HG02623 (cell line): ENCODE data around the gene ALDH1A1.
"Not testable (repeated sequence)": the region's sequence is repeated elsewhere in the genome, so short reads cannot be mapped to it uniquely, and the experiment has no call there.

Experiments
- ATAC-seq: cut with Tn5 transposase; IDR thresholded peaks from one replicate; pipeline ENCODE4 v1.9.1; 2021; ENCODE audit warnings: moderate library complexity; ENCODE audit not compliant: unreplicated experiment

ALDH1A1 gene

DNA sequence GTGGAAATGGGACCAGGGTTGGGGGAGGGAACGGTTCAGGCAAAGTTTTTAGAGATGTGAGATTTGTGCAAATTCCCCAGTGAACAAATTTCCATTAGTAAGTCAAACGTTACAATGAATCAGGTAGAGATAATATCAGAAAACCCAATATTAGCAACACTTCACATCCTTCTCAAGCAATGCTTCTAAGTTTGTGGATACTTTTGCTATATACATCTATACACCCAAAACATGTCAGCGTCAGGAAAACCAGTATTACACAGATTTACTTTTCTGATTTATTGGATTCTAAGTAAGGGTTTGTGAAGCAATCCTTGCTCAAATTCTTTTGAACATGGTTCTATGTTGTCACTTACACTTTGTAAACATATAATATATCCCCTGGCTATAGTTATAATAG, 6.5 kb downstream of the ALDH1A1 start:
- ATAC-seq, result no peak

DNA sequence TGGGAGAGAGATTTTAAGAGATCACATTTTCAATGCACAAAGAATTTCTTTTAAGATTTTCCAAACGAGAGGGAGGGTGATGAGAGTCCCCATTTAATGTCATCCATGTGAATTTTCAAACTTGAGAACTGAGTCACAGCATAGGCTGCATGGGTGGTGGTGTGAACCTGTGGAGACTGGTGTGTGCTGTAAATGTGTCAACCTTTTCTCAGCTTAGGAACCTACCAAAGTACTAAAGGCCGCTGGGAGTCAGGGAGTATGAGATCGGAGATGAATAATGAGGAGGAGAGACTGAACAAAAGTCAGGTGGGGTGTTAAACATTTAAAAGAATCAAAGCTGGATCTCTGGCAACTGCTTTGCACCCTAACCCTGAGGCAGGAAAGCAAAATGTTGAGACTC, 7.5 kb downstream of the ALDH1A1 start:
- no peak for ATAC-seq

DNA sequence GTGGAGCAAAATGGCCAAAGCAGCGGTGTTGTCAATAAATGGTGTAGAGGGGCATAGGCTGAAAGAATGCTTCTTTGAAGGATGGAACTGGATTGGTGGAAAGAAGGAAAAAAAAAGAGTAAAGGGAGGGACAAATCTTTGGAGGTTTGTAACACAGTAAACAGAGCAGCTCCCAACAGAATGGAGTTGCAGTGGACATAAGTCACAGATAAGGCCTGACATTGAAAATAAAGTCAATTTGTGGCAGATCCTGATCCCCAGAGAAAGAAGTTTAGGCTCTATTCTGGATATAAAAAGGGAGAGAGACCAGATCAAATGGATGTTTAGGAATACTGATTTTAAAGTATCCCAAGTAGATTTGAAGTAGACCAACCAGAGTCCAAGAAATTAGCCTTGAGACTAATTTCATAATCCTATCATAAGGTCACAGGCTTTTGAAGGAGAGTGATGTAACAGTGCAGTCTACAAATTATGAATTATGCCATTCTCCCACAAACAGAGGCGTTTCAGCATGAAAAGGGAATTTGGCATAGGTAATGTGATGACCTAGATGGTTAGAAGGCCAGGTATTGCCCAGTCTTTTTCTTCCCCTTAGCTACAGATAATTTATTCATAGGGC, 8.9 kb downstream of the ALDH1A1 start:
- no peak for ATAC-seq

DNA sequence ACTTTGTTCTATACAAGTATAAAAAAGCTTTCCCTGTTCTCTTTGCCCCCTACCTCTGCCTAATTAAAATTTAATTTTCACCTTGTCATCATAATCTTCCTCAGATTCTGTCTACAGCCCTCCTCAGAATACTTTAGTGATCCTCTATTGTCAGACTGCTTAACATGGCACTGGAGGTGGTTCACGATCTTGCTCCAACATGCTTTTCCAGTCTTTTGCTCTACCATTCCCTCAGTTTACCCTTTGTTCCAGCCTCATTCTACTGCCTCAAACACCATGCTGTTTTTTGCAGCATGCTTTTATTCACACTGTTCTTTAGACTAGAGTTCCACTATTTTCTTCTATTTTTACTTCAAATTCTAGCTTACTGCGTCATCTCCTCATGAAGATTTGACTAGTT, 10.4 kb downstream of the ALDH1A1 start:
- no peak for ATAC-seq

DNA sequence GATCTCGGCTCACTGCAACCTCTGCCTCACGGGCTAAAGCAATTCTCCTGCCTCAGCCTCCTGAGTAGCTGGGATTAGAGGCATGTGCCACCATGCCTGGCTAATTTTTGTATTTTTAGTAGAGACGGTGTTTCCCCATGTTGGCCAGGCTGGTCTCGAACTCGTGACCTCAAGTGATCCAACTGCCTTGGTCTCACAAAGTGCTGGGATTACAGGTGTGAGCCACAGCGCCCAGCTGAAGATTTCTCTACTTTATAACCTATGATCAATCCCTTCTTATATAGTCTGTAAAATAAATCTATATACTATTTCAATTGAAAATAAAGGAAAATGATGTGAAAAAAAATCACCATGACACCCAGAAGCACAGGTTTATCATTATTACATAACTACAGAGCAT, 13.3 kb downstream of the ALDH1A1 start:
- not testable (repeated sequence) for ATAC-seq

DNA sequence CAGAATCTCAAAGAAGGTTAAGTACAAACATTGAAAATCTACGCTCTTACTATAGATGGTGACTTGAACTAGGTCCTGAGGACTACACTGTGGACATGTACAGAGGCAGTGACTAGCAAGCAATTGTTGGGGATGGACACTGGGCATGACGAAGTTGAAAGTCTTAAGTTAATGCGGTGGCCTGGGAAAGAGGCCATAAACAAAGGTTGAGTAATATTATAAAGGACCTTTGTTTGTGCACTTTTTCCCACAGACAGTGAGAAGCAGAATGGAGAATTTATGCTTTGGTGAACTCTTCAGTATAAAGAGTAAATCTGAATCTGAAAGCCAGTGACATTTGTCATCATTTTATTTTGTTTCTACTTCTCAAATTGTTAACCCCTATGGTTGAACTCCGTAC, 15.3 kb downstream of the ALDH1A1 start:
- ATAC-seq, result no peak

DNA sequence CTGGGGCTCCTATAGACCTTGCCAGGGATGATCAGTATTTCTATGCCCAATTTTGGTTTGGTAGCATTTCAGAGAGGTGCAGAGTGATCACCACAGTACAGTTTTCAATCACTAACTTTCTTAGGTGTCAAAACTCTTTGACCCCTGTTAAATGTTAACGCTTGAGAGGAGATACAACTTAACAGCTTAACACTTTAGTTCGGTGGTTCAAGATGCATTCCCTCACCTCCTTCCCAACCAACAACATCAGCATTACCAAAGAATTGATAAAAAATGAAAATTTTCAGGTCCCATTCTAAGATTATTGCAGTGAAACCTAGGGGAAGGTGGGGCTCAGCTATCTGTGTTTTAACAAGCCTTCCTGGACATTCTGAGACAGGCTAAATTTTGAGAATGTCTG, 16.2 kb downstream of the ALDH1A1 start:
- no peak for ATAC-seq

DNA sequence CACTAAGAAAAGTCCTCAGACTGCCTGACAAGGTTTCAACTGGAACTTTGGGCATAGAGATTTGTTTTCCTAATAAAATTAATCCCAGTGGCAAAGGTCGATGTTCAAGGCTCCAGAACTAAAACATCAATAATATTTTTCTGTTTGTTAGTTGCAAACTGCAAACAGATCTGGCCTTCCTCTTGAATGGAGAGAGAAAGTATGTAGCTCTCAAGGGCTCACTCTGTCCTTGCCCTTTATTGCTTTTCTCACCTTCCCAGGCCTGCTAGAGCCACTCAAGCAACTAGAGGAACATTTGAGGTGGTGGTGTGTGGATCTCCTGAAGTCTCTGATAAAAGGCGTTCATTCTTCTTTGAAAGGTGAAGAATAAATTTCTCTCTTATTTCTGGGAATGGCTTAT, 16.6 kb downstream of the ALDH1A1 start:
- no peak for ATAC-seq

DNA sequence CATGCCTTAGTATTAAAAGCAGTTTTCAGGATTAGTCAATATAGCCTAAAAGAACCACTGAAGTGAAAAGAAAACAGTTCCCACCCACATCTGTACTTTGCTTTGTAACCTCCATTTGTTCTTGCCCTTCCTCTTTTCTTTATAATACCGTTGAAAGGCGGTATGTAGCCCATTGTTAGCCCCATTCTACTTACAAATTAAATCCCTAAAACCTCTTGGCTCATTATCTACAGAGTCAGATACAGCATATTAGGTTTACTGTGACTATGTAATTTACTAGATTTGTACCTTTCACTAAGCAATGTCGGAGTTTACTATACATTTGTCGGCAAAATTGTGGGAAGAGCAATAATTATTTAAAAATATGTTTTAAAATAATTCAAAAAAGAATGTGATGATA, 17.3 kb downstream of the ALDH1A1 start:
- no peak for ATAC-seq

DNA sequence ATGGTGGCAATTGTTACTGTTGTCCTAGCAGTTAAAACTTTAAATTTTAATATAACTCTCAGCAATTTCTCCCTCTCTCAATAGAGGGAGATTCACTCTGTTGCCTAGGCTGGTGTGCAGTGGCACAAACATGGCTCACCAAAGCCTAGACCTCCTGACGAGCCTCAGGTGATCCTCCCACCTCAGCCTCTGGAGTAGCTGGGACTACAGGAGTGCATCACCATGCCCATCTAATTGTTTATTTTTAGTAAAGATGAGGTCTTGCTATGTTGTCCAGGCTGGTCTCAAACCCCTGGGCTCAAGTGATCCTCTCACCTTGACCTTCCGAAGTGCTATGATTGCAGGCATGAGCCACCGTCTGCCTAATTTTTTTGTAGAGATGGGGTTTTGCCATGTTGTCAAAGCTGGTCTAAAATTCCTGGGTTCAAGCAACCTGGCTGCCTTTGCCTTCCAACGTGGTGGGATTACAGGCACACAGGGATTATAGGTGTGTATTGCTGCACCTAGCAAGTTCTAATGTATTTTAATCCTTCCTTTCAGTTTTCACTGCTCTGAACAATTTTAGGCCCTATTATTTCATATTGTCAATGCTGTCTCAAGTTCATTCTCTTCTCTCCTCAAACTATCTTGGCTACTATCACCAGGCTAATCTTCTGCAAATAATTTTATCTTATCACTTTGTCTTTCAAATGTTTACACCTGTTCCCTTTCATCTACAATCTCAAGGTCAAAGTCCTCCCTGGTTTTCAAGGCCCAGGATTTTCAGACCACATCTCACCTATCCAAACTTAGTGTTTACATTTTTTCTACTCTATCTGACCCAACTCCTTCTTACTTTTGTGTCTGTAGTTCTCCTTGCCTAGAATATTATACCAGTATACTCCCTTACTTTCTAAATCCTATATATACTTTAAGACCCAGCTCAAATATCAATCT, 18.9 kb downstream of the ALDH1A1 start:
- no peak for ATAC-seq

DNA sequence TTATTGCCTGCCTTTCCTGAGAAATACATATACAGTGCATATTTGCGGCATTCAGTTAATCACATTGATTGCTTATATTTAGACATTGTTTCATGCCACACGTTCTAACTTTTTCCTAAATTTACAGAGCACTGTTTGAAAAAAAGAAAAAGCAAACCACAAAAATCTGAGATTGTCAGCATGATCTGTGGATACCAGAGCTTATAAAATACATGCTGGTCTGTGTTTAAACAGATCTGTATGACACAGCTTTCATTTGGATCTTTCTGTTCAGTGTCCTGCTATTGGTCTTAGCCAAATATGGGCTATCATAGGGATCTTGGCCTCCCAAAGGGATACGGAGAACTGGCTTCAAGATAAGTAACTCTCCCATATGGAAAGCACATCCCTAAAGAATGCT, 20.2 kb downstream of the ALDH1A1 start:
- ATAC-seq, result no peak

DNA sequence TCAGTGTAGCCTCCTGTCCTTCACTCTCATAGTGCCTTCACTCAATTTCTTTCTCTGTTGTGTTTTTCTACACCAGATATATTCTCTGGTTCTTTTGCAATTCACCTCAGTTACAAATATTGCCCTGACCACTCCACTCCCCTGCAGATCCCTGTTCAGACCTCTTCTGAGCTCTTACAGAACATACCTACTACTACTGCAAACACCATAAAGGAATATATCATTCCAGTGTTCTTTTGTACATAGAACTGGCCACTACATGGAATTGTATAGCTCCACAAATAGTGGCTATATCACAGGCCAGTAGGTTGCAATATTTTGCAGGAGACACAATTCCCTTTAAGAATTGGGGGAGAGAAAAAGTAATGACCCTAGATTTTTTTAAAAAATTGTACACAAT, 21.0 kb downstream of the ALDH1A1 start:
- no peak for ATAC-seq

DNA sequence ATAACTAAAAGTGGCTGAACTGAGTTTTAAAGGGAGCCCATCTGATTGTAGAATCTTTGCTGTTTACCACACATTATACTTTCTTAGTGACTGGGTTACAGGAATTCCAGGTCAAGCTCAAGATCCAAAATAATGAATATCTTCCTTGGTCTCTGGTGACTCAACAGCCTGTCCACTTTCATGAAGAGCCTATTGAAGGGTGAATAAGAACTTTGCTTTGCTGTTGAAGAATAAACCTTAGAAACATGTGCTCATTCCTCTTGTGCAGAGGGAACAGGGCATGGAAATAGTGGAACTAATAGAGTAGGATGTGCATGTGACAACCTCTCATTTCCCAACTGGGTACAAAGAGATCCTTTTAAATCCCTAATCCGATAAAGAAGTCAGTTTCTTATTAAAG, 21.4 kb downstream of the ALDH1A1 start:
- ATAC-seq, result no peak

DNA sequence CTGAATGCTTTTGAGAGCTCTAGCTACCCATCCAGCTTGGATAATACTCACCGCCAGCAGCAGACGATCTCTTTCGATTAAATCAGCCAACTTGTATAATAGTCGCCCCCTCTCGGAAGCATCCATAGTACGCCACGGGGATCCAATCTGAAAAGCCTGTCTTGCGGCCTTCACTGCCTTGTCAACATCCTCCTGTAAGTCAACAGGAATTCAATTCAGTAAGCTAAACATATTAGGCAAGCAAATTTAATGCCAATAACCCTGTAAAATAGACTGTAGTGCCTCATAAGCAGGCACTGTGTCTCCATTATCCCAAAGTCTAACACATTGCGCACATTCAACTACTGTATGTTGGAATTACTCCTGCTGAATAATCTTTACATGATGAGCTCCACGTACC, 22.0 kb downstream of the ALDH1A1 start:
- no peak for ATAC-seq

DNA sequence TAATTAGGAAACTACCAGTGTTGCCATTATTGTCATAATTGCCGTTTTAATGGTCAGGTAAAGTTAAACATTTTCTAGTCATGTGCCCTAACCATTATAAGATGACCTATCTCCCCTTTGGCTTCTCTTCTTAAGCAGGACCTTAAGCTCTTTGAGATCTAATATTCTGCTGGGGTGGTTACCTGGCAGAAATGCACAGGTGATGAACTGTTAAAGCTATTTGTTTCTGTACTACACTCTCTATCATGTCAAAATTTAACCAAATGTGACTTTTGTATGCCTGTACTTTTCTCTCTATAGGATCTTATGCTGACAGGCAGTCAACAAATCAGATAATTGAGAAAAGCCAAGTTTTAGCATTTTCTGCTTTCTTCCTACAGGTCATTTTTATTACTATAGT, 23.3 kb downstream of the ALDH1A1 start:
- no peak for ATAC-seq

DNA sequence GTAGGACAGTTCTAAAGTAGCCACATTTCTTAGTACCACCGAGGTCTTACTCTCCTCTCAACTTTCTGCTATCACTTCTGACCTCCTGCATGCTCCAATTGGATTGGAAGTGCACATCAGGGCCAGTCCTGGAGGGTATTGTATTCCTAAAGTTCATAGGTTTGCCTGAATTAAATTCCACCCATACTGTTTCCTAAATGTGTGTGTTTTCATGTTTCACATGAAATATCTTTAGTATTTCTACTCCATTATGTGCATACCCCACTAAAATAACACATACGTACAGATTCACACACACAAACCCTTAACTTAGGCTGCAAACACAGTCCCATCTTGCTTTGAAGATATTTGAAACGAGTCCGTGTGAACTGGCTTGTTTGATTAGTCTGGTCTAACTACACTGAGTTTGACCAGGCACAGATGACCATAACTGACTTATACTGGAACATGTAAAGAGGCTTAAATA, 24.8 kb downstream of the ALDH1A1 start:
- no peak for ATAC-seq

DNA sequence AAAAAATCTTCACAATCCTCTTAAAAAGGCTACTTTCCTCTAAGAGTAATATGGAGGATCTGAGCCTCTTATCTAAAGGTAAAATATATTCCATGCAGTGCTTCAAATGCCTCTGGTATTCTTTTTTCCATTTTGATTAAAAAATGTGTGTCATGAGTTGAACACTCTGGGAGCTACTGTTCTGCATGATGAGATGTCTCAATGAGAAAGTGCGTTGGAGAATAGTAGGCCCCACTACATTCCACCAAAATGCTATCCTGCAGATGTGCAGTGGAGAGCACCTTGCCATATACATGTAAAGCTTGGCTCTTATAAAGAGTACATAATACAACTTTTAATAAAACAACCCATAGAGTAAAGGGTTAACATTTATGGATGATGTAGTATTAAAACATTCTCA, 26.3 kb downstream of the ALDH1A1 start:
- no peak for ATAC-seq

DNA sequence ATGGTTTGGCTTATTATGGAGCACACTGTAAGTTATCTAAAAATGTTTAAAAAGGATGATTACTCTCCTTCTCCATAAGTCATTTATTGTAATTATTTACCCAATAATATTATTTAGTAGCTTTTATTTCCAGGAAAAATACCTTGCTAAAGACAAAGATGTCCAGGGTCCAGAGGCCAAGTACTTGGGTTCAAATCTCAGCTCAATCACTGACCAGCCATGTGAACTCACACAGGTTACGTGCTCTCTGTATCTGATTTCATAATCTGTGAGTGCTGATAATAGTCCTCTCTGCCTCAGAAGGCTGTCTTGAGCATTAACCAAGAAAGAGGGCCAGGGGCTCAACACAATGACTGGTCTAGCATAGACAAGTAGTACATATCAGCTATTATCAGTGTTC, 27.0 kb downstream of the ALDH1A1 start:
- no peak for ATAC-seq

DNA sequence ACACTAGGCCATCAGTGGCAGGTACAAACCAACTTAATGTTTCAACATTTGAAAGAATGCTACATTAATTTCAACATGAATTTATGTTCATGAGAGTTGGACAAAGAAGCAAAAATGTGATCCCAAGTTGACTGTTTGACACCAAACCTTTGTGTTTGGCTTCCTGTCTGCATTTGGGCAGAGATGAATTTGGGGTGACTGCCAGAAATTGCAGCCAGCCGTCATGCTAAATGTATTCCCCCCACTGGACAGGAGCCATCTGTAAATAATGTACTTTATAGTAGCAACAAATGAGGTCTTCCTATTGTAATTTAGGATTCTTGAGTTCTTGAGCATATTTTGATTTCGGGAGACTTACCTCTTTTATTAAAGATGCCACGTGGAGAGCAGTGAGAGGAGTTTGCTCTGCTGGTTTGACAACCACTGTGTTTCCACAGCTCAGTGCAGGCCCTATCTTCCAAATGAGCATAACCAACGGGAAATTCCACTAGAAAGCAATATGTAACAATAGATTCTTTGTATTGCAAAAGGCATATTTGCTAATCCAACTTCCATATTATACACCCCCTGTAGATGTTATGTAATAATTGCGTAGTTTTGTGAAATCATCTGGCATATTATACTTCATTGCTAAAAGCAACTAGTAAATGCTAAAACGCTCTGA, 27.6 kb downstream of the ALDH1A1 start:
- ATAC-seq, result no peak

DNA sequence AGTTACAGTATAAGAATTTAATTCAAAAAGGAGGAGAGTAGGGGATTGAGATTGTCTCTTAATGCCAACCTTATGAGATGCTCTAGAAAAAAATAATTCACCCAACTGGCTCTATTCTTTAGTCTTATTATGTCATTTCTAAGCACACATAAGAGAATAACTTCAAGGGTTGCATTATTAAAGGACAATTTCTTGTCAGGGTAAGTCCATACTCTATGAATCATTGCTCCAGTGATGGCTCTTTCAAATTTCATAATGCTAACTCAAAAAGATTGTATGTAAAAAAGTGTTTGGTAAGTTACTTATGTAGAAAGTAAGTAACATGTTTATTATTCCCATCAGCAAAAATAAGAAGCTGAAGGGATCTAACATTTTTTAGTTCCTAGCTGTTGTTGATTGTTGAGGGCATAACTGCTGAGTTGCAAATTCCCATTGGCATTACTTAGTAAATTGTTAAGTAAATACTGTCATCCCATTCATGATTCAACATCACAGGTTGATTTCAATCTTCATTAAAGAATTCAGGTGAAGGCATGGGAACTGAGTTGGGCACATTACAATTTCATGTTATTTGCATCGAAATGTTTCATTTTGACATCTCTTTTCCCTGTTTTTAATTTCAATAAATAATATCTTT, 28.6 kb downstream of the ALDH1A1 start:
- no peak for ATAC-seq

DNA sequence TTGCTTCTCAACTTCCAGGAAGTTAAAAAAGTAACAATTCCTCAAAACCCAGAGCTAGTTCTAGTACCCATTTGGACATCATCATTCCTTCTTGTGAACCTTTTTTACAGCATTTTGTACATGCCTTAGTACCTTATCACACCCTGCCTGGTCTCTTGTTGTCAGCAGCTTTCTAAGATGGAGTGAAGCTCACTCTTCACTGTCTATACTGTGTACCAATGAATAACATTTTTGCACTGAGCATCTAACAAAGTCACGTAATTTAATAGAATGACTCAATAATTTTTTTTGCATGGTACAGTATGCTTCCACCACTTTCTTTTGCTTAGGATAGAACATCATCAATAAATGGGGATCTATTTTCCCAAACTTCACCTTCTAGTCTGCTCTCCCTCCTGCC, 29.8 kb downstream of the ALDH1A1 start:
- ATAC-seq, result no peak
